ENCODE data around the gene MLST8.
"Not testable (repeated sequence)": the region's sequence is repeated elsewhere in the genome, so short reads cannot be mapped to it uniquely, and the experiment has no call there.

MLST8 gene

DNA sequence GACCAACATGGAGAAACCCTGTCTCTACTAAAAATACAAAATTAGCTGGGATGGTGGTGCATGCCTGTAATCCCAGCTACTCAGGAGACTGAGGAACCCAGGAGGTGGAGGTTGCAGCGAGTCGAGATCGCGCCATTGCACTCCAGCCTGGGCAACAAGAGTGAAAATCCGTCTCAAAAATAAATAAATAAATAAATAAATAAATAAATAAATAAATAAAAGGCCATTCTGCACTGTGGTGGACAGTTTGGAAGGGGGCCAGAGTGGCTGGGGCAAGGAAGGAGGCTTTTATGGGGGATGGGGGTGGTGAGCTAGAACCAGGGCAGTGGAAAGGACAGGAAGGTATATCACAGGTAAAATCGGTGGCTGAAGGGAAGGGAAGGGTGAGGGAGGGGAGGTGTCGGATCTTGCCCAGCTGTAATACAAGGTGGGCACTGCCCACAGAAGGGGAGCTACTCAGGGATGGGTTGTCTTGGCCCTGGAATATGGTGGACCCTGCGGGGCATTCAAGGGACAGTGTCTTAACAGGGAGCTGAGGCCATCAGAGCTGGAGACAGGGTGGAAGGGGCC is 2.0 kb upstream of the MLST8 start:
- H3K36me3 ChIP-seq (ENCODE audit: insufficient read depth, low read length); H3K9me3 ChIP-seq (ENCODE audit: control insufficient read depth, insufficient read depth, low read length); H3K9ac ChIP-seq (ENCODE audit: low read depth, low read length); H3K4me1 ChIP-seq (ENCODE audit: insufficient read depth, low read length): not testable (repeated sequence)

DNA sequence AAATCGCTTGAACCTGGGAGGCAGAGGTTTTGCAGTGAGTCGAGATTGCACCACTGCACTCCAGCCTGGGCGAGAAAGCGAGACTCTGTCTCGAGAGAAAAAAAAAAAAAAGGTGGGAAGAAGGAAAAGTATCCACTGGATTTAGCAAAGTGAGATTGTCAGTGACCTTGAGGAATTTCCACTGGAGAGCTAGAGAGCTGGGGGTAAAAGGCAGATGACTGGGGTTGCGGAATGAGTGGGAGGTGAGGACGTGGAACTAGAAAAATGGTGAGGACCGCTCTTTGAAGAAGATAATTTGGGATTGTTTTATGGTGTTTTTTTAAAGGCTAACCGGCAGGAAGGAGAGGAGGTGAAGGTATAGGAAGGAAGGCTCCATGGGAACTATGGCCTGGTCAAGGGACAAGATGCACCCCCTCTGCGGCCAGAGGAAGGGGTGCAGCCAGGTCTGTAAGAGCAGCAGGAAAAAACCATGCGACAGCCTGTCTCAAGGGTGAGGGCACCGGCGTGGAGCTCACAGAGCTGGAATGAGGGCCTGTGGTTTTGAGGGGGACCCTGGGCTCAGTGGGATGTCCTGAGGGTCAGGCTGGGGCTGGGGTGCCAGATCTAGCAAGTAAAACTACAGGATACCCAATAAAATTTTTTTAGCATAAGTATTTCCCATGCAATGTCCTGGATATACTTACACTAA is 694 bp upstream of the MLST8 start:
- Histone ChIP-seq H3K9me3 (ENCODE audit: control insufficient read depth, insufficient read depth, low read length) (no peaks in the 10 kb centered on the region), H3K4me1 (ENCODE audit: insufficient read depth, low read length) (no peaks in the 10 kb centered on the region), H3K9ac (ENCODE audit: low read depth, low read length) (peak overlapping the region; percentile 95), H3K36me3 (ENCODE audit: insufficient read depth, low read length) (no peaks in the 10 kb centered on the region)

- Histone ChIP-seq H3K9ac (ENCODE audit: low read depth, low read length) (peak overlapping the region; percentile 95), H3K36me3 (ENCODE audit: insufficient read depth, low read length) (no peaks in the 10 kb centered on the region), H3K4me1 (ENCODE audit: insufficient read depth, low read length) (peaks cover 7% of the 10 kb centered on the region; the same call in 1 of the 2 replicates), H3K9me3 (ENCODE audit: control insufficient read depth, insufficient read depth, low read length) (no peaks in the 10 kb centered on the region)
Measured at GRCh38 chr16:2205967-2206313, 686 bp downstream of the MLST8 start.

GRCh38 chr16:2206420-2206779 is 1.1 kb downstream of the MLST8 start:
- Histone ChIP-seq H3K36me3 (ENCODE audit: insufficient read depth, low read length) (no peaks in the 10 kb centered on the region), H3K9me3 (ENCODE audit: control insufficient read depth, insufficient read depth, low read length) (no peaks in the 10 kb centered on the region), H3K9ac (ENCODE audit: low read depth, low read length) (peak overlapping the region; percentile 95), H3K4me1 (ENCODE audit: insufficient read depth, low read length) (peaks cover 7% of the 10 kb centered on the region; the same call in 1 of the 2 replicates)

DNA sequence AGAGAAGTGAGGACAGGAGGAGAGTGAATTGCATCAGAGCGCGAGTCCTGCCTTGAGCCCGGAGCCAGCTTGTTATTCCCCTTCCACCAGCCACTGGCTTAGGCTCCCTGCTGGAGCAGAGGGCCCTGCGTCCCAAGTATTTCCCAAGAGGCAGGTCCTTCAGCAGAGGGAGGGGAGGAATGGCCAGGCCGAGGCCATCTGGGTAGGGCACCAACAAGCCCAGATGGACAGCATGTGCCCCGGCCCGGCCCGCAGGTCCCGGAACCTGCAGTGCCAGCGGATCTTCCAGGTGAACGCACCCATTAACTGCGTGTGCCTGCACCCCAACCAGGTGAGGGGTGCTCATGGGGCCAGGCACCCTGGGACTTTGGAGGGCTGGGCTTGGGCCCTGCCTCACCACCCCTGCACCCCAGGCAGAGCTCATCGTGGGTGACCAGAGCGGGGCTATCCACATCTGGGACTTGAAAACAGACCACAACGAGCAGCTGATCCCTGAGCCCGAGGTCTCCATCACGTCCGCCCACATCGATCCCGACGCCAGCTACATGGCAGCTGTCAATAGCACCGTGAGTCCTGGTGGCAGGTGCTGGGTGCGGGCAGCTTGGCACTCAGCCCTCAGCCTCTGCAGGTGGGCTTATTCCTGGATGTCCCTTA is 1.7 kb downstream of the MLST8 start:
- no peaks in the 10 kb centered on the region for H3K9me3 ChIP-seq (ENCODE audit: control insufficient read depth, insufficient read depth, low read length)
- H3K9ac ChIP-seq (ENCODE audit: low read depth, low read length), result no peak overlapping the region
- H3K4me1 ChIP-seq (ENCODE audit: insufficient read depth, low read length), result peaks cover 7% of the 10 kb centered on the region; the same call in 1 of the 2 replicates
- no peaks in the 10 kb centered on the region for H3K36me3 ChIP-seq (ENCODE audit: insufficient read depth, low read length)

DNA sequence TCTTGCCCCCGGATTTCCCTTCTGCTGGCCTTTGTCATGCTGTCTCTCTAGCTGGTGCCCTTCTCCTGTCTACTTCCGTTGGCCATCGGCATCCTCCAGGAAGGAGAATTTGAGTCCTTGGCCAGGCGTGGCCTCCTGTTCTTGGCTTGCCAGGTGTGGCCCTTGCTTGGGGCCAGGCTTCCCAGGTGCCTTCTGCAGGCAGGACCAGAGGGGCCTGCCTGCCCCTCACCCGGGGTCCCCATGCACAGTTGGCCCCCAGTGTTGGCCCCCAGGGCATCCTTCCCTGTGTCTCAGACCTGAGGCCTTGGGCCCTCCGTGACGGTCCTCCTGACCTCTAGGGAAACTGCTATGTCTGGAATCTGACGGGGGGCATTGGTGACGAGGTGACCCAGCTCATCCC is 2.6 kb downstream of the MLST8 start:
- peaks cover 7% of the 10 kb centered on the region; the same call in 1 of the 2 replicates for H3K4me1 ChIP-seq (ENCODE audit: insufficient read depth, low read length)
- no peaks in the 10 kb centered on the region for H3K9me3 ChIP-seq (ENCODE audit: control insufficient read depth, insufficient read depth, low read length)
- 0 out of 2 replicates have a peak, but pooled peaks cover 2% of the 10 kb centered on the region for H3K36me3 ChIP-seq (ENCODE audit: insufficient read depth, low read length)
- H3K9ac ChIP-seq (ENCODE audit: low read depth, low read length), result no peak overlapping the region

GRCh38 chr16:2208308-2208707 is 3.1 kb downstream of the MLST8 start:
- Histone ChIP-seq H3K4me1 (ENCODE audit: insufficient read depth, low read length) (peaks cover 7% of the 10 kb centered on the region; the same call in 1 of the 2 replicates), H3K9me3 (ENCODE audit: control insufficient read depth, insufficient read depth, low read length) (no peaks in the 10 kb centered on the region), H3K36me3 (ENCODE audit: insufficient read depth, low read length) (0 out of 2 replicates have a peak, but pooled peaks cover 2% of the 10 kb centered on the region), H3K9ac (ENCODE audit: low read depth, low read length) (no peak overlapping the region)

DNA sequence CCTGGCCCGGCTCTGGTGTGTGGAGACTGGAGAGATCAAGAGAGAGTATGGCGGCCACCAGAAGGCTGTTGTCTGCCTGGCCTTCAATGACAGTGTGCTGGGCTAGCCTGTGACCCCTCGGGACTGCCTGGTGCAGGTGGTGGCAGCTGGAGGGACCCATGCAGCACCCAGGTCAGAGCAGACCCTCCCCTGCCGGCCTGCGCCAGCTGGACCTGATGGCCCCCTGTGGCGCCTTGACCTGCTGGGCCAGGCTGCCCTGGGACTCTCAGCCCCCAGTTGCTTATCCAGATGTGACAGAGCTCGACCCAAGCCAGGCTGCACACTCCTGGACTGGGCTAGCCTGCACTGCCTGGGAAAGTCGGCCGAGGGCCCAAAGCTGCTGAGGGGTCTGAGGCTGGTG is 3.5 kb downstream of the MLST8 start:
- Histone ChIP-seq H3K9me3 (ENCODE audit: control insufficient read depth, insufficient read depth, low read length) (no peaks in the 10 kb centered on the region), H3K9ac (ENCODE audit: low read depth, low read length) (no peak overlapping the region), H3K36me3 (ENCODE audit: insufficient read depth, low read length) (0 out of 2 replicates have a peak, but pooled peaks cover 2% of the 10 kb centered on the region), H3K4me1 (ENCODE audit: insufficient read depth, low read length) (peaks cover 11% of the 10 kb centered on the region; the same call in 1 of the 2 replicates)

DNA sequence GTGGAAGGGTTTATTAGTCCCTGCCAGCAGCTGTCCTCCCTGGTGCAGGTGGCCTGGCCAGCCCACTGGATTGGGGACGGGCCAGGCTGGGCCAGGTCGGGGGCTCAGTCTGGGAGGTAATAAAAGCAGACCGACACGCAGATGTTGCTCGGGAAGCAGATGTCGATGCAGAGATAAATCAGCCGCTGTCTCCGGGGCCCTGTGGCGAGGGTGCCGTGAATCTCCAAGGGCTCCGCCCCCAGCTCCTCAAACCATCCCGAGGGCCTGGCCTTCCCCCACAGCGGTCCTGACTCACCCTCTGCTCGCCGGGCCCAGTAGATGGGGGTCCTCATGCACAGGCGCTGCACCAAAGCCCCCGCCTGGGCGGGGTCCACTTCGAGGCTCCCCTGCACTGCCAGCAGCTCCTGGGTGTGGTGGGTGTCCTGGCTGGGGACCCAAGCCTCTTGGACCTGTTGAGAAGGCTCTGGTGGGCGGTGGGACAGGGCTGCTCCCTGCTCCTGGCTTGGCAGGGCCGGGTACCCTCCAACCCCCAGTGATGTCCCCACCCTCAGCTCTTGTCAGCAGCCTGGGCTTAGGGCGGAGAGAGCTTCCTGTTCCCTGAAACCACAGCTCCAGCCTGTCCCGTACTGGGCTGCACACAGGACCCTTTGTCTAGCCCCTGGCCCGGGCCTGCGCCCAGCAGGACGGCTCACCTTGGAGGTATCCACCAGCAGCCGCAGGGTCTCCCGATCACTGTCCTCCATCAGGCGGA is 4.2 kb downstream of the MLST8 start:
- Histone ChIP-seq H3K9me3 (ENCODE audit: control insufficient read depth, insufficient read depth, low read length) (no peaks in the 10 kb centered on the region), H3K9ac (ENCODE audit: low read depth, low read length) (no peak overlapping the region), H3K36me3 (ENCODE audit: insufficient read depth, low read length) (0 out of 2 replicates have a peak, but pooled peaks cover 2% of the 10 kb centered on the region), H3K4me1 (ENCODE audit: insufficient read depth, low read length) (peaks cover 11% of the 10 kb centered on the region; the same call in 1 of the 2 replicates)

GRCh38 chr16:2210009-2210332 is 4.7 kb downstream of the MLST8 start:
- 0 out of 2 replicates have a peak, but pooled peaks cover 2% of the 10 kb centered on the region for H3K36me3 ChIP-seq (ENCODE audit: insufficient read depth, low read length)
- peaks cover 11% of the 10 kb centered on the region; the same call in 1 of the 2 replicates for H3K4me1 ChIP-seq (ENCODE audit: insufficient read depth, low read length)
- no peak overlapping the region for H3K9ac ChIP-seq (ENCODE audit: low read depth, low read length)
- H3K9me3 ChIP-seq (ENCODE audit: control insufficient read depth, insufficient read depth, low read length), result no peaks in the 10 kb centered on the region

- H3K36me3 ChIP-seq (ENCODE audit: insufficient read depth, low read length), result 0 out of 2 replicates have a peak, but pooled peaks cover 2% of the 10 kb centered on the region
- H3K4me1 ChIP-seq (ENCODE audit: insufficient read depth, low read length), result peaks cover 11% of the 10 kb centered on the region; the same call in 1 of the 2 replicates
- no peak within 1 kb of the TSS for H3K9ac ChIP-seq (ENCODE audit: low read depth, low read length)
- H3K9me3 ChIP-seq (ENCODE audit: control insufficient read depth, insufficient read depth, low read length), result no peaks in the 10 kb centered on the region
Measured at GRCh38 chr16:2210386-2211365, 5.4 kb downstream of the MLST8 start, which contains the start of gene BRICD5. Gene BRICD5 (minus strand): TSS chr16:2210863. CDS start chr16:2210833, 30 bp downstream.

- Histone ChIP-seq H3K9me3 (ENCODE audit: control insufficient read depth, insufficient read depth, low read length) (no peaks in the 10 kb centered on the region), H3K4me1 (ENCODE audit: insufficient read depth, low read length) (peaks cover 11% of the 10 kb centered on the region; the same call in 1 of the 2 replicates), H3K36me3 (ENCODE audit: insufficient read depth, low read length) (0 out of 2 replicates have a peak, but pooled peaks cover 2% of the 10 kb centered on the region), H3K9ac (ENCODE audit: low read depth, low read length) (no peak overlapping the region)
Measured at GRCh38 chr16:2211923-2212347, 6.7 kb downstream of the MLST8 start.

All from ES-I3 (cell line).